Measurements from ENCODE around the gene FRMD1. TPM values are rescaled to one million over a fixed set of nuclear protein-coding genes. Genes with fewer than 3 reads are reported as not detected.

The FRMD1 gene
- total and polyA plus RNA-seq, 3 experiments from 2014 or later = not detected

GRCh38 chr6:168087436-168088160 is 8.6 kb upstream of the FRMD1 start:
- Mint-ChIP-seq H3K27me3 (peaks cover 0 to 3% of the 10 kb centered on the region in 2 donors), H3K4me1 (no peaks in the 10 kb centered on the region), H3K4me3 (no peak overlapping the region)

GRCh38 chr6:168086616-168087015 is 7.6 kb upstream of the FRMD1 start:
- Mint-ChIP-seq H3K36me3 (no peaks in the 10 kb centered on the region), H3K9me3 (no peaks in the 10 kb centered on the region), H3K4me3 (no peak overlapping the region), H3K27ac (no peak overlapping the region), H3K27me3 (peaks cover 0 to 3% of the 10 kb centered on the region in 2 donors), H3K4me1 (no peaks in the 10 kb centered on the region)
- H3K4me3 ChIP-seq (ENCODE audit: low read length) = no peak overlapping the region
- no peaks in the 10 kb centered on the region for H3K36me3 ChIP-seq (ENCODE audit: insufficient read depth, low read length)
- no peaks in the 10 kb centered on the region for H3K9me3 ChIP-seq (ENCODE audit: low read length)
- DNase-seq = no peak
- no peak overlapping the region for H3K27ac ChIP-seq (ENCODE audit: low read depth, low read length)
- CTCF ChIA-PET = no interaction called here
- no peaks in the 10 kb centered on the region for H3K27me3 ChIP-seq (ENCODE audit: insufficient read depth, low read length, poor library complexity, severe bottlenecking)
- no peaks in the 10 kb centered on the region for H3K4me1 ChIP-seq (ENCODE audit: insufficient read depth, low read length)
- POLR2A ChIA-PET = no interaction called here

More at GRCh38 chr6:168087436-168088160, 8.6 kb upstream of the FRMD1 start:
- Histone ChIP-seq H3K27ac (ENCODE audit: low read depth, low read length) (no peak overlapping the region), H3K9me3 (ENCODE audit: low read length) (no peaks in the 10 kb centered on the region), H3K27me3 (ENCODE audit: insufficient read depth, low read length, poor library complexity, severe bottlenecking) (no peaks in the 10 kb centered on the region), H3K4me1 (ENCODE audit: insufficient read depth, low read length) (no peaks in the 10 kb centered on the region), H3K4me3 (ENCODE audit: low read length) (no peak overlapping the region), H3K36me3 (ENCODE audit: insufficient read depth, low read length) (no peaks in the 10 kb centered on the region)
- DNase-seq = peak in 1 of 5 donors; percentile 10
- POLR2A ChIA-PET = no interaction called here
- Mint-ChIP-seq H3K36me3 (no peaks in the 10 kb centered on the region), H3K27ac (no peak overlapping the region), H3K9me3 (peaks cover 0 to 2% (median 0%) of the 10 kb centered on the region in 5 donors)
- CTCF ChIA-PET = no interaction called here

GRCh38 chr6:168086066-168086465 is 7.1 kb upstream of the FRMD1 start:
- no peak overlapping the region for H3K27ac Mint-ChIP-seq
- ChIA-PET POLR2A (no interaction called here), CTCF (no interaction called here)
- no peaks in the 10 kb centered on the region for H3K4me1 Mint-ChIP-seq
- H3K36me3 Mint-ChIP-seq = no peaks in the 10 kb centered on the region
- no peak for DNase-seq
- Histone ChIP-seq H3K9me3 (ENCODE audit: low read length) (no peaks in the 10 kb centered on the region), H3K4me1 (ENCODE audit: insufficient read depth, low read length) (no peaks in the 10 kb centered on the region), H3K4me3 (ENCODE audit: low read length) (no peak overlapping the region), H3K27ac (ENCODE audit: low read depth, low read length) (no peak overlapping the region), H3K36me3 (ENCODE audit: insufficient read depth, low read length) (no peaks in the 10 kb centered on the region), H3K27me3 (ENCODE audit: insufficient read depth, low read length, poor library complexity, severe bottlenecking) (no peaks in the 10 kb centered on the region)
- no peak overlapping the region for H3K4me3 Mint-ChIP-seq
- H3K27me3 Mint-ChIP-seq = peaks cover 0 to 3% of the 10 kb centered on the region in 2 donors
- no peaks in the 10 kb centered on the region for H3K9me3 Mint-ChIP-seq

GRCh38 chr6:168084465-168085160 is 5.6 kb upstream of the FRMD1 start:
- Mint-ChIP-seq H3K27ac (no peak overlapping the region), H3K4me1 (no peaks in the 10 kb centered on the region), H3K9me3 (no peaks in the 10 kb centered on the region), H3K4me3 (no peak overlapping the region), H3K36me3 (no peaks in the 10 kb centered on the region), H3K27me3 (peaks cover 0 to 3% of the 10 kb centered on the region in 2 donors)
- no peaks in the 10 kb centered on the region for H3K27me3 ChIP-seq (ENCODE audit: insufficient read depth, low read length, poor library complexity, severe bottlenecking)
- no peak for DNase-seq
- H3K36me3 ChIP-seq (ENCODE audit: insufficient read depth, low read length) = no peaks in the 10 kb centered on the region
- POLR2A ChIA-PET = no interaction called here
- CTCF ChIA-PET = no interaction called here
- no peaks in the 10 kb centered on the region for H3K4me1 ChIP-seq (ENCODE audit: insufficient read depth, low read length)
- H3K27ac ChIP-seq (ENCODE audit: low read depth, low read length) = no peak overlapping the region
- H3K4me3 ChIP-seq (ENCODE audit: low read length) = no peak overlapping the region
- no peaks in the 10 kb centered on the region for H3K9me3 ChIP-seq (ENCODE audit: low read length)

GRCh38 chr6:168083514-168083885 is 4.5 kb upstream of the FRMD1 start:
- ChIA-PET POLR2A (no interaction called here), CTCF (no interaction called here)
- Mint-ChIP-seq H3K9me3 (no peaks in the 10 kb centered on the region), H3K27me3 (peaks cover 0 to 3% of the 10 kb centered on the region in 2 donors), H3K4me1 (no peaks in the 10 kb centered on the region), H3K4me3 (no peak overlapping the region), H3K36me3 (no peaks in the 10 kb centered on the region), H3K27ac (no peak overlapping the region)
- no peak for DNase-seq
- Histone ChIP-seq H3K27me3 (ENCODE audit: insufficient read depth, low read length, poor library complexity, severe bottlenecking) (no peaks in the 10 kb centered on the region), H3K4me3 (ENCODE audit: low read length) (no peak overlapping the region), H3K4me1 (ENCODE audit: insufficient read depth, low read length) (no peaks in the 10 kb centered on the region), H3K27ac (ENCODE audit: low read depth, low read length) (no peak overlapping the region), H3K9me3 (ENCODE audit: low read length) (no peaks in the 10 kb centered on the region), H3K36me3 (ENCODE audit: insufficient read depth, low read length) (no peaks in the 10 kb centered on the region)

GRCh38 chr6:168082860-168083513 is 4.0 kb upstream of the FRMD1 start:
- Histone ChIP-seq H3K36me3 (ENCODE audit: insufficient read depth, low read length) (no peaks in the 10 kb centered on the region), H3K27ac (ENCODE audit: low read depth, low read length) (no peak overlapping the region), H3K4me1 (ENCODE audit: insufficient read depth, low read length) (no peaks in the 10 kb centered on the region), H3K9me3 (ENCODE audit: low read length) (no peaks in the 10 kb centered on the region), H3K27me3 (ENCODE audit: insufficient read depth, low read length, poor library complexity, severe bottlenecking) (no peaks in the 10 kb centered on the region), H3K4me3 (ENCODE audit: low read length) (no peak overlapping the region)
- H3K27ac Mint-ChIP-seq = no peak overlapping the region
- ChIA-PET POLR2A (no interaction called here), CTCF (no interaction called here)
- H3K9me3 Mint-ChIP-seq = no peaks in the 10 kb centered on the region
- peaks cover 0 to 3% of the 10 kb centered on the region in 2 donors for H3K27me3 Mint-ChIP-seq
- no peak overlapping the region for H3K4me3 Mint-ChIP-seq
- no peaks in the 10 kb centered on the region for H3K36me3 Mint-ChIP-seq
- no peak for DNase-seq
- no peaks in the 10 kb centered on the region for H3K4me1 Mint-ChIP-seq

- Mint-ChIP-seq H3K36me3 (no peaks in the 10 kb centered on the region), H3K9me3 (no peaks in the 10 kb centered on the region), H3K4me3 (no peak overlapping the region), H3K27me3 (peaks cover 0 to under 1% of the 10 kb centered on the region in 2 donors), H3K27ac (no peak overlapping the region), H3K4me1 (no peaks in the 10 kb centered on the region)
- ChIA-PET CTCF (no interaction called here), POLR2A (no interaction called here)
- H3K9me3 ChIP-seq (ENCODE audit: low read length) = no peaks in the 10 kb centered on the region
- no peaks in the 10 kb centered on the region for H3K36me3 ChIP-seq (ENCODE audit: insufficient read depth, low read length)
- no peaks in the 10 kb centered on the region for H3K27me3 ChIP-seq (ENCODE audit: insufficient read depth, low read length, poor library complexity, severe bottlenecking)
- no peak for DNase-seq
- H3K4me3 ChIP-seq (ENCODE audit: low read length) = no peak overlapping the region
- H3K27ac ChIP-seq (ENCODE audit: low read depth, low read length) = no peak overlapping the region
- no peaks in the 10 kb centered on the region for H3K4me1 ChIP-seq (ENCODE audit: insufficient read depth, low read length)
Measured at GRCh38 chr6:168081858-168082546, 3.0 kb upstream of the FRMD1 start.

All from CD8-positive, alpha-beta memory T cell (primary cell).